Lung (tissue), 12 donors: ENCODE results near the gene C2orf15. TPM values are rescaled to one million over a fixed set of nuclear protein-coding genes. Genes with fewer than 3 reads are reported as not detected.
"Not testable (repeated sequence)": the region's sequence is repeated elsewhere in the genome, so short reads cannot be mapped to it uniquely, and the experiment has no call there.

Experiments used
- ATAC-seq: fragments of 200-7000 bp; cut with Tn5 transposase; one replicate; pipeline ENCODE4 v1.9.1; 2020; ENCODE audit warnings: moderate number of reproducible peaks; ENCODE audit not compliant: insufficient read depth, low FRiP score
- DNase-seq, 3 donors: peaks; one replicate each; pipeline ENCODE4 v3.0.0-alpha.2; 2013 to 2017
- H3K27ac ChIP-seq, 2 donors: one replicate each; pipeline ENCODE4 v1.5.1; 2013; ENCODE audit warnings: mild to moderate bottlenecking in 2 of 2, moderate library complexity in 2 of 2, control low read depth in 1 of 2, inconsistent platforms in 1 of 2, low read depth in 1 of 2, low read length in 1 of 2
- H3K27me3 ChIP-seq, 3 donors: one replicate each; pipeline ENCODE4 v1.5.1; 2013; ENCODE audit warnings: low read length in 2 of 3; ENCODE audit not compliant: control insufficient read depth in 3 of 3, insufficient read depth in 3 of 3
- H3K36me3 ChIP-seq, 4 donors: one replicate each; pipeline ENCODE4 v1.5.1; 2013; ENCODE audit warnings: low read length in 4 of 4, mild to moderate bottlenecking in 1 of 4, moderate library complexity in 1 of 4; ENCODE audit not compliant: control insufficient read depth in 4 of 4, insufficient read depth in 4 of 4
- H3K4me1 ChIP-seq, 5 donors: one replicate each; pipeline ENCODE4 v1.5.1; 2013; ENCODE audit warnings: low read length in 5 of 5, mild to moderate bottlenecking in 2 of 5, moderate library complexity in 1 of 5; ENCODE audit not compliant: control insufficient read depth in 5 of 5, insufficient read depth in 5 of 5
- H3K4me3 ChIP-seq: one replicate; pipeline ENCODE4 v1.5.1; 2013; ENCODE audit warnings: mild to moderate bottlenecking, control low read depth, moderate library complexity
- H3K9ac ChIP-seq, 2 donors: one replicate each; pipeline ENCODE4 v1.5.1; 2013; ENCODE audit warnings: low read length in 2 of 2, control low read depth in 1 of 2; ENCODE audit not compliant: insufficient read depth in 1 of 2
- H3K9me3 ChIP-seq, 4 donors: one replicate each; pipeline ENCODE4 v1.5.1; 2013; ENCODE audit warnings: low read length in 3 of 4, mild to moderate bottlenecking in 1 of 4, moderate library complexity in 1 of 4; ENCODE audit not compliant: control insufficient read depth in 4 of 4, insufficient read depth in 3 of 4
- CTCF ChIP-seq: IDR thresholded peaks from 2 replicates; pipeline ENCODE4 v1.5.1; 2012; ENCODE audit warnings: mild to moderate bottlenecking; ENCODE audit errors: control extremely low read depth, extremely low read depth
- WGBS, 2 donors: extraction: QIAGEN DNeasy Blood & Tissue Kit; methylation state at CpG; one replicate each; pipeline ENCODE4 v1.1.7; 2013; 5-methylcytosine and 5-hydroxymethylcytosine counted together
- polyA plus RNA-seq, 2 donors: library from polyadenylated mRNA; stranded (reverse); fragments of 200-250 nt; gene quantifications; one replicate each; pipeline ENCODE4 v1.2.1, GENCODE V29; 2013
- total RNA-seq, 2 donors: library from RNA; depleted of rRNA in 1 of 2; stranded (reverse); fragments of >200 nt in 1 of 2; gene quantifications; one replicate each; pipeline ENCODE4 v1.2.1, GENCODE V29; 2014 to 2021
- donor health status: control.
- donor health status: control.
- donor health status: Bipolar disorder and iron deficiency.
- donor health status: healthy.
- donor health status: DM: yes; HTN: yes; CAD: no.

The C2orf15 gene
- total and polyA plus RNA-seq, 4 donors = 2.2 to 4.8 (median 3.2) TPM

- Histone ChIP-seq H3K27me3 (no peaks in the 10 kb centered on the region), H3K4me1 (peaks cover 0 to 6% (median 2%) of the 10 kb centered on the region in 5 donors), H3K9me3 (no peaks in the 10 kb centered on the region), H3K9ac (no peak overlapping the region), H3K4me3 (no peak overlapping the region), H3K27ac (no peak overlapping the region), H3K36me3 (peaks cover 5 to 21% (median 14%) of the 10 kb centered on the region in 4 donors)
- DNase-seq (no peak), ATAC-seq (no peak)
- TF ChIP-seq CTCF = no peak
Observed at GRCh38 chr2:99187011-99187410, 45.5 kb downstream of the C2orf15 start.

- ATAC-seq (no peak), DNase-seq (no peak)
- no peaks in the 10 kb centered on the region for H3K27me3 ChIP-seq
- peaks cover 5 to 25% (median 15%) of the 10 kb centered on the region in 4 donors for H3K36me3 ChIP-seq
- no peak overlapping the region for H3K9ac ChIP-seq
- H3K4me1 ChIP-seq = no peaks in the 10 kb centered on the region
- H3K9me3 ChIP-seq = peaks cover 0 to 2% (median 0%) of the 10 kb centered on the region in 4 donors
- 95 to 99% methylated on average over 3 of the region's 3 CpGs for WGBS, 2 donors
- no peak overlapping the region for H3K4me3 ChIP-seq
- no peak overlapping the region for H3K27ac ChIP-seq
- TF ChIP-seq CTCF = no peak
Observed at GRCh38 chr2:99188357-99188756, 46.9 kb downstream of the C2orf15 start.

- no peak for TF ChIP-seq CTCF
- DNase-seq (no peak), ATAC-seq (no peak)
- Histone ChIP-seq H3K36me3 (peaks cover 6 to 29% (median 15%) of the 10 kb centered on the region in 4 donors), H3K27me3 (no peaks in the 10 kb centered on the region), H3K4me3 (no peak overlapping the region), H3K4me1 (no peaks in the 10 kb centered on the region), H3K9me3 (peaks cover 0 to 2% (median 0%) of the 10 kb centered on the region in 4 donors), H3K9ac (no peak overlapping the region), H3K27ac (no peak overlapping the region)
- WGBS, 2 donors = 97% methylated on average over 1 of the region's 1 CpG
Observed at GRCh38 chr2:99190548-99190947, 49.0 kb downstream of the C2orf15 start.

GRCh38 chr2:99192364-99192763, 50.9 kb downstream of the C2orf15 start:
- not testable (repeated sequence) for H3K27ac ChIP-seq, H3K27me3 ChIP-seq, DNase-seq, ATAC-seq, H3K4me1 ChIP-seq, H3K9ac ChIP-seq, H3K9me3 ChIP-seq, H3K4me3 ChIP-seq
- WGBS, 2 donors = 100% methylated on average over 4 of the region's 4 CpGs
- peaks cover 10 to 32% (median 18%) of the 10 kb centered on the region in 4 donors for H3K36me3 ChIP-seq
